Endodermal cell (in vitro differentiated cells): Measurements from ENCODE around the gene PLB1. TPM values are rescaled to one million over a fixed set of nuclear protein-coding genes. Genes with fewer than 3 reads are reported as not detected.

ENCODE experiments used
- DNase-seq: peaks from one replicate; pipeline ENCODE4 v3.0.0-alpha.2; 2017
- H3K27ac ChIP-seq: 2 replicates; pipeline ENCODE4 v1.5.1; 2013; ENCODE audit warnings: mild to moderate bottlenecking, low read depth, low read length, moderate library complexity
- H3K27me3 ChIP-seq: 2 replicates; pipeline ENCODE4 v1.6.1; 2013; ENCODE audit warnings: mild to moderate bottlenecking, low read length, moderate library complexity; ENCODE audit not compliant: insufficient read depth, control insufficient read depth, poor library complexity, severe bottlenecking
- H3K36me3 ChIP-seq: 2 replicates; pipeline ENCODE4 v1.7.0; 2013; ENCODE audit warnings: mild to moderate bottlenecking, low read length, moderate library complexity; ENCODE audit not compliant: control insufficient read depth, insufficient read depth
- H3K4me1 ChIP-seq: one replicate; pipeline ENCODE4 v1.7.0; 2013; ENCODE audit warnings: low read length; ENCODE audit not compliant: control insufficient read depth, insufficient read depth
- H3K4me3 ChIP-seq: 2 replicates; pipeline ENCODE4 v1.5.1; 2013; ENCODE audit warnings: mild to moderate bottlenecking, low read length, moderate library complexity
- H3K9ac ChIP-seq: 2 replicates; pipeline ENCODE4 v1.6.1; 2013; ENCODE audit warnings: mild to moderate bottlenecking, low read length, moderate library complexity; ENCODE audit not compliant: poor library complexity, severe bottlenecking; ENCODE audit errors: extremely low read depth
- H3K9me3 ChIP-seq: 2 replicates; pipeline ENCODE4 v1.6.1; 2013; ENCODE audit warnings: mild to moderate bottlenecking, low read length, moderate library complexity; ENCODE audit not compliant: control insufficient read depth
- H3K27ac Mint-ChIP-seq: 2 replicates; pipeline ENCODE4 v1.8.0; 2020; ENCODE audit warnings: mixed read lengths
- H3K27me3 Mint-ChIP-seq: 2 replicates; pipeline ENCODE4 v1.8.0; 2021; ENCODE audit warnings: mild to moderate bottlenecking, mixed read lengths; ENCODE audit not compliant: insufficient read depth
- H3K36me3 Mint-ChIP-seq: 2 replicates; pipeline ENCODE4 v1.8.0; 2020; ENCODE audit warnings: low read depth, mixed read lengths
- H3K4me1 Mint-ChIP-seq: 2 replicates; pipeline ENCODE4 v1.8.0; 2020; ENCODE audit warnings: mixed read lengths
- H3K4me3 Mint-ChIP-seq: 2 replicates; pipeline ENCODE4 v1.8.0; 2020; ENCODE audit warnings: mild to moderate bottlenecking, moderate library complexity, mixed read lengths
- H3K9me3 Mint-ChIP-seq: 2 replicates; pipeline ENCODE4 v1.8.0; 2020; ENCODE audit warnings: mild to moderate bottlenecking, mixed read lengths
- CTCF ChIP-seq: fragments of 200-600 bp; sonication (generic); conservative IDR thresholded peaks from 2 replicates; pipeline ENCODE4 v1.5.0; 2021; ENCODE audit warnings: antibody characterized with exemption, mild to moderate bottlenecking
- WGBS, 2 experiments: methylation state at CpG; one replicate each; pipeline versions ENCODE4 v1.1.5 to v1.1.7; 2013; ENCODE audit warnings: missing lambda C conversion rate in 2 of 2, mixed read lengths in 1 of 2; ENCODE audit not compliant: insufficient coverage in 1 of 2, insufficient read length in 1 of 2; 5-methylcytosine and 5-hydroxymethylcytosine counted together
- total RNA-seq, 2 donors: library from RNA; stranded (reverse); fragmentation: NEBNext Ultra II Directional in 1 of 2; extraction: Animal tissue kit (Norgen Biotek cat#: 25700) in 1 of 2; gene quantifications; 2 replicates in 1 of 2; 3 replicates in 1 of 2; pipeline ENCODE4 v1.2.1, GENCODE V29; 2021

The PLB1 gene
- total RNA-seq, 2 donors from 2014 or later, result 0.35 to 0.38 TPM

GRCh38 chr2:28452534-28453081 lies 43.3 kb upstream of the PLB1 start:
- Histone ChIP-seq H3K9me3 (no peaks in the 10 kb centered on the region), H3K4me1 (no peaks in the 10 kb centered on the region), H3K36me3 (no peaks in the 10 kb centered on the region), H3K9ac (no peak overlapping the region), H3K27me3 (no peaks in the 10 kb centered on the region), H3K27ac (no peak overlapping the region), H3K4me3 (no peak overlapping the region)
- peak; percentile 95 for TF ChIP-seq CTCF
- DNase-seq, result peak; percentile 97
- Mint-ChIP-seq H3K36me3 (no peaks in the 10 kb centered on the region), H3K4me1 (peaks cover 5% of the 10 kb centered on the region), H3K27ac (peak overlapping the region; percentile 11), H3K27me3 (no peaks in the 10 kb centered on the region), H3K9me3 (no peaks in the 10 kb centered on the region), H3K4me3 (no peak overlapping the region)
- WGBS, 2 experiments, result 51 to 59% methylated on average over 5 to 7 of the region's 7 CpGs

GRCh38 chr2:28453396-28453795 lies 42.5 kb upstream of the PLB1 start:
- Mint-ChIP-seq H3K9me3 (no peaks in the 10 kb centered on the region), H3K27me3 (no peaks in the 10 kb centered on the region), H3K4me3 (no peak overlapping the region), H3K4me1 (peaks cover 5% of the 10 kb centered on the region), H3K36me3 (no peaks in the 10 kb centered on the region), H3K27ac (no peak overlapping the region)
- Histone ChIP-seq H3K27ac (no peak overlapping the region), H3K4me1 (no peaks in the 10 kb centered on the region), H3K36me3 (no peaks in the 10 kb centered on the region), H3K9me3 (no peaks in the 10 kb centered on the region), H3K4me3 (no peak overlapping the region), H3K9ac (no peak overlapping the region), H3K27me3 (no peaks in the 10 kb centered on the region)
- DNase-seq, result no peak
- TF ChIP-seq CTCF, result no peak
- 95 to 100% methylated on average over 7 to 8 of the region's 8 CpGs for WGBS, 2 experiments

GRCh38 chr2:28454016-28454930 lies 41.6 kb upstream of the PLB1 start:
- H3K9ac ChIP-seq, result no peak overlapping the region
- peaks cover 5% of the 10 kb centered on the region for H3K4me1 Mint-ChIP-seq
- H3K9me3 ChIP-seq, result no peaks in the 10 kb centered on the region
- H3K36me3 Mint-ChIP-seq, result no peaks in the 10 kb centered on the region
- H3K9me3 Mint-ChIP-seq, result no peaks in the 10 kb centered on the region
- no peak for DNase-seq
- H3K4me1 ChIP-seq, result no peaks in the 10 kb centered on the region
- no peak overlapping the region for H3K4me3 ChIP-seq
- H3K4me3 Mint-ChIP-seq, result no peak overlapping the region
- no peak overlapping the region for H3K27ac ChIP-seq
- no peaks in the 10 kb centered on the region for H3K27me3 ChIP-seq
- H3K27ac Mint-ChIP-seq, result no peak overlapping the region
- H3K27me3 Mint-ChIP-seq, result no peaks in the 10 kb centered on the region
- WGBS, 2 experiments, result 93 to 99% methylated on average over 8 to 14 of the region's 14 CpGs
- TF ChIP-seq CTCF, result no peak
- no peaks in the 10 kb centered on the region for H3K36me3 ChIP-seq
